Measurements from ENCODE around the gene MSANTD4. TPM values are rescaled to one million over a fixed set of nuclear protein-coding genes. Genes with fewer than 3 reads are reported as not detected.
"Not testable (repeated sequence)": the region's sequence is repeated elsewhere in the genome, so short reads cannot be mapped to it uniquely, and the experiment has no call there.

The MSANTD4 gene
- total RNA-seq, 2 experiments from 2014 or later: 14.0 to 17.4 TPM

DNA sequence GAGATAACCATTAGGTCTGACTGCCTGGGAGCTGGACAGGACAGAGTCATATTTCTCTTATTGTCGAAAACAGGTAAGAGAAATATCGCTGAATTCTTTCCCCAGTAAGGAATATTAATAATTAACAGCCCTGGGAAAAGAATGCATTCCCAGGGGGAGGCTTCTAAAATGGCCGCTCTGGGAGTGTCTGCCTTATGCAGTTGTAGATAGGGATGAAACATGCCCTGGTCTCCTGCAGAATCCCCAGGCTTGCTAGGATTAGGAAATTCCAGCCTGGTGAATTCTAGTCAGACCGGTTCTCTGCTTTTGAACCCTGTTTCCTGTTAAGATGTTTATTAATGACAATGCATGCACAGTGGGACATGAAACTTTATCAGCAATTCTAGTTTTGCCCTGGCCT is 18.9 kb downstream of the MSANTD4 start:
- H3K27ac Mint-ChIP-seq; ATAC-seq; H3K4me3 Mint-ChIP-seq; POLR2A ChIA-PET; H3K4me1 Mint-ChIP-seq (ENCODE audit: low read depth); DNase-seq; H3K27me3 Mint-ChIP-seq (ENCODE audit: low read depth); CTCF ChIA-PET; H3K9me3 Mint-ChIP-seq (ENCODE audit: insufficient read depth): not testable (repeated sequence)
- H3K36me3 Mint-ChIP-seq (ENCODE audit: low read depth): peaks cover 56% of the 10 kb centered on the region

- DNase-seq (no peak), ATAC-seq (no peak)
- peaks cover 7% of the 10 kb centered on the region for H3K9me3 Mint-ChIP-seq (ENCODE audit: insufficient read depth)
- peaks cover 42% of the 10 kb centered on the region for H3K36me3 Mint-ChIP-seq (ENCODE audit: low read depth)
- POLR2A ChIA-PET: no interaction called here
- CTCF ChIA-PET: no interaction called here
- no peak overlapping the region for H3K27ac Mint-ChIP-seq
- H3K4me1 Mint-ChIP-seq (ENCODE audit: low read depth): no peaks in the 10 kb centered on the region
- H3K4me3 Mint-ChIP-seq: no peak overlapping the region
- H3K27me3 Mint-ChIP-seq (ENCODE audit: low read depth): no peaks in the 10 kb centered on the region
These were observed 20.6 kb downstream of the MSANTD4 start for GRCh38 chr11:106001304-106002012.

DNA sequence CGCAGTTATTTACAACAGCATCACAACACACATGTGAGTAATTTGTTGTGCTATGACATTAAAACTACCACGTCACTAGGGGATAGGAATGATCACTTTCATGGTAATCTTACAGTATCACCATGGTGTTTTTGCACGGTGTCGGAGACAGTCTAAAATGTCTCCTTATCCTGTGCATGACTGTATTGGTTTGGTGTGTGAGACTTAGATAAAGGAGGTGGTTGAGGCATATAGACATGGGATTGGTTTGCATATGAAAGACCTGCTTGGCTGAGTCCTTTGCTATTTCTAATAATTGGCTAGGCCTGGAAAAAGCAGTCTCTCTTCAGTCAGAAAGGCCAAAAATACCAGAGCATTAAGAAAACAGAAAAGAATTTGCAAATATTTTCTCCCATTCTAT is 30.2 kb downstream of the MSANTD4 start:
- Mint-ChIP-seq H3K27me3 (ENCODE audit: low read depth) (no peaks in the 10 kb centered on the region), H3K4me3 (no peak overlapping the region), H3K4me1 (ENCODE audit: low read depth) (no peaks in the 10 kb centered on the region), H3K36me3 (ENCODE audit: low read depth) (peaks cover 19% of the 10 kb centered on the region), H3K9me3 (ENCODE audit: insufficient read depth) (peaks cover 5% of the 10 kb centered on the region), H3K27ac (no peak overlapping the region)
- DNase-seq (no peak), ATAC-seq (no peak)
- POLR2A ChIA-PET: no interaction called here
- CTCF ChIA-PET: no interaction called here

DNA sequence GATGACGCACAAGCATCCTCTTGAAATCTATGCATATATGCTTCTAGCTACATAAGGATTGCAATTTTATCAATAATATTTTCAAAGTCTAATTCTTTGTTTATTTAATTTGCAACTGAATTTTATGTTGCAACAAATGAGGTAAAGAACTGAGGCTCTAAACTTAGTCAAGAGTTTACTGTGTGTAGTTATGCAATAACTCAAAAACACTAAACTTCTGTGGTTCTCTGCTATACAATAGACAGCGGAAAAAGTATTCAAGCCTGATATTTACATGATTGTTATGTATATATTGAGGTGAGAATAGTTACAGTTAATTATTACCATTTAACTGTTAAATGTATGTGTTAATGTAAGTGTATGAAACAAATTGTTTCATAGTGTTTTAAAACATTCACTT is 32.9 kb downstream of the MSANTD4 start:
- H3K9me3 Mint-ChIP-seq (ENCODE audit: insufficient read depth): peaks cover 5% of the 10 kb centered on the region
- no peak overlapping the region for H3K4me3 Mint-ChIP-seq
- ChIA-PET CTCF (no interaction called here), POLR2A (no interaction called here)
- H3K27me3 Mint-ChIP-seq (ENCODE audit: low read depth): no peaks in the 10 kb centered on the region
- ATAC-seq: no peak
- no peaks in the 10 kb centered on the region for H3K4me1 Mint-ChIP-seq (ENCODE audit: low read depth)
- peaks cover 5% of the 10 kb centered on the region for H3K36me3 Mint-ChIP-seq (ENCODE audit: low read depth)
- no peak for DNase-seq
- H3K27ac Mint-ChIP-seq: no peak overlapping the region

- Mint-ChIP-seq H3K4me3 (no peak overlapping the region), H3K4me1 (ENCODE audit: low read depth) (no peaks in the 10 kb centered on the region), H3K27me3 (ENCODE audit: low read depth) (no peaks in the 10 kb centered on the region), H3K36me3 (ENCODE audit: low read depth) (peaks cover under 1% of the 10 kb centered on the region), H3K9me3 (ENCODE audit: insufficient read depth) (peaks cover 2% of the 10 kb centered on the region), H3K27ac (no peak overlapping the region)
- ATAC-seq (no peak), DNase-seq (no peak)
- POLR2A ChIA-PET: no interaction called here
- CTCF ChIA-PET: no interaction called here
These were observed 33.8 kb downstream of the MSANTD4 start for GRCh38 chr11:105988197-105988596.

DNA sequence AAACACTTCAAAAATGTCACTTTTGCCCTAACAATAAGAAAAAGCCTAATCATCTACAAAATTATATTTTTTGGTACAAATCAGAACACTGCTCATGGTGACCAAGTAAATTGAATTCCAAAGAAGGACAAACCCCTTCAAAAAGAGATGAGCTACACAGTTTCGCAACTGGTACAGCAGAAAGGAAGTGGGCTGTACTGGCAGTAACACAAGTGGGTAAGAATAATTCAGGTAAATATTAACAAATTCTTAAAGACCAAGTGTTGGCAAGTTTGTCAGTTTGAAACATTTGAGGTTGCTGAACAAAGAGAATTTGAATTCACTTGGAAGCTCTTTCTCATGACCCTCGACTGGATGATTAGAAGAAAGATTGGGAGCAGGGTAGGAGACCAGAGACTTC is 35.5 kb downstream of the MSANTD4 start:
- no peaks in the 10 kb centered on the region for H3K4me1 Mint-ChIP-seq (ENCODE audit: low read depth)
- H3K36me3 Mint-ChIP-seq (ENCODE audit: low read depth): no peaks in the 10 kb centered on the region
- no peaks in the 10 kb centered on the region for H3K9me3 Mint-ChIP-seq (ENCODE audit: insufficient read depth)
- H3K27me3 Mint-ChIP-seq (ENCODE audit: low read depth): no peaks in the 10 kb centered on the region
- POLR2A ChIA-PET: interaction anchor here (0.5 kb wide), 1 partner anchor 362 kb away, joined by 3 read pairs; no protein-coding TSS in a partner anchor
- no peak overlapping the region for H3K27ac Mint-ChIP-seq
- CTCF ChIA-PET: no interaction called here
- ATAC-seq (no peak), DNase-seq (no peak)
- H3K4me3 Mint-ChIP-seq: no peak overlapping the region

- Mint-ChIP-seq H3K27me3 (ENCODE audit: low read depth) (no peaks in the 10 kb centered on the region), H3K36me3 (ENCODE audit: low read depth) (no peaks in the 10 kb centered on the region), H3K27ac (no peak overlapping the region), H3K9me3 (ENCODE audit: insufficient read depth) (no peaks in the 10 kb centered on the region), H3K4me1 (ENCODE audit: low read depth) (no peaks in the 10 kb centered on the region), H3K4me3 (no peak overlapping the region)
- ChIA-PET POLR2A (no interaction called here), CTCF (no interaction called here)
- no peak for DNase-seq
- ATAC-seq: no peak
These were observed 41.9 kb downstream of the MSANTD4 start for GRCh38 chr11:105979997-105980703.

- Mint-ChIP-seq H3K9me3 (ENCODE audit: insufficient read depth) (no peaks in the 10 kb centered on the region), H3K4me3 (no peak overlapping the region), H3K27me3 (ENCODE audit: low read depth) (no peaks in the 10 kb centered on the region), H3K27ac (no peak overlapping the region), H3K36me3 (ENCODE audit: low read depth) (no peaks in the 10 kb centered on the region), H3K4me1 (ENCODE audit: low read depth) (no peaks in the 10 kb centered on the region)
- ChIA-PET POLR2A (no interaction called here), CTCF (no interaction called here)
- no peak for ATAC-seq
- DNase-seq: no peak
These were observed 46.9 kb downstream of the MSANTD4 start for GRCh38 chr11:105975128-105975527.

DNA sequence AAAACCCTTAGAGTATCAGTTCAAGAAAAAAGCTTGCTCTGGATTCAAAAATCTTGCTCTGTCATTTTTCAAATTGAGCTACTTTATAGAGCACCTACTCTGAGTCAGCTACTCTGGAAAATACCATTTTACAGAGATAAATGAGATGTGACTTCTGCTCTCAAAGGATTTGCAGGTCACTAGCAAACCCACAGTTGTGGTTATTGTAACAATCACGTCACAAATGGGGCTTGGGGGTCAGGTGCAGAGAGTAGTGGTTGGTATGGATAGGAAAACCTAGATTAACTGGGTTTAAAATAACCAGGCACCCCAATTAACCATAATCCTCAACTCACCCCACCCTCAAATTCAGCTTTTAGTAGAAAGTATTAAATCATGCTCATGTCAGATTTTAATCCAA is 52.3 kb downstream of the MSANTD4 start:
- CTCF ChIA-PET: no interaction called here
- ATAC-seq: no peak

GRCh38 chr11:105968021-105968697 is 53.9 kb downstream of the MSANTD4 start:
- DNase-seq (no peak), ATAC-seq (no peak)
- Mint-ChIP-seq H3K4me1 (ENCODE audit: low read depth) (no peaks in the 10 kb centered on the region), H3K27ac (no peak overlapping the region), H3K9me3 (ENCODE audit: insufficient read depth) (no peaks in the 10 kb centered on the region), H3K27me3 (ENCODE audit: low read depth) (no peaks in the 10 kb centered on the region), H3K36me3 (ENCODE audit: low read depth) (no peaks in the 10 kb centered on the region), H3K4me3 (no peak overlapping the region)
- ChIA-PET POLR2A (no interaction called here), CTCF (no interaction called here)

More for the DNA sequence above, 52.3 kb downstream of the MSANTD4 start:
- no peak for DNase-seq
- H3K4me3 Mint-ChIP-seq: no peak overlapping the region
- no peaks in the 10 kb centered on the region for H3K27me3 Mint-ChIP-seq (ENCODE audit: low read depth)
- no peaks in the 10 kb centered on the region for H3K36me3 Mint-ChIP-seq (ENCODE audit: low read depth)
- H3K27ac Mint-ChIP-seq: no peak overlapping the region
- POLR2A ChIA-PET: no interaction called here
- no peaks in the 10 kb centered on the region for H3K4me1 Mint-ChIP-seq (ENCODE audit: low read depth)
- no peaks in the 10 kb centered on the region for H3K9me3 Mint-ChIP-seq (ENCODE audit: insufficient read depth)

- Mint-ChIP-seq H3K36me3 (ENCODE audit: low read depth) (no peaks in the 10 kb centered on the region), H3K9me3 (ENCODE audit: insufficient read depth) (peaks cover 5% of the 10 kb centered on the region), H3K27ac (no peak overlapping the region), H3K4me3 (no peak overlapping the region), H3K4me1 (ENCODE audit: low read depth) (no peaks in the 10 kb centered on the region), H3K27me3 (ENCODE audit: low read depth) (no peaks in the 10 kb centered on the region)
- POLR2A ChIA-PET: no interaction called here
- ATAC-seq (no peak), DNase-seq (no peak)
- CTCF ChIA-PET: no interaction called here
These were observed 61.5 kb downstream of the MSANTD4 start for GRCh38 chr11:105960252-105961245.

Data from activated CD8-positive, alpha-beta T cell treated with anti-CD3 and anti-CD28 coated beads, Interleukin-2, amount 10 ng/mL, durations not matched to agents 7 days and 5 days (primary cell).